Measurements from ENCODE around the gene SH3GLB2.

- TF ChIP-seq, protein P1, sequence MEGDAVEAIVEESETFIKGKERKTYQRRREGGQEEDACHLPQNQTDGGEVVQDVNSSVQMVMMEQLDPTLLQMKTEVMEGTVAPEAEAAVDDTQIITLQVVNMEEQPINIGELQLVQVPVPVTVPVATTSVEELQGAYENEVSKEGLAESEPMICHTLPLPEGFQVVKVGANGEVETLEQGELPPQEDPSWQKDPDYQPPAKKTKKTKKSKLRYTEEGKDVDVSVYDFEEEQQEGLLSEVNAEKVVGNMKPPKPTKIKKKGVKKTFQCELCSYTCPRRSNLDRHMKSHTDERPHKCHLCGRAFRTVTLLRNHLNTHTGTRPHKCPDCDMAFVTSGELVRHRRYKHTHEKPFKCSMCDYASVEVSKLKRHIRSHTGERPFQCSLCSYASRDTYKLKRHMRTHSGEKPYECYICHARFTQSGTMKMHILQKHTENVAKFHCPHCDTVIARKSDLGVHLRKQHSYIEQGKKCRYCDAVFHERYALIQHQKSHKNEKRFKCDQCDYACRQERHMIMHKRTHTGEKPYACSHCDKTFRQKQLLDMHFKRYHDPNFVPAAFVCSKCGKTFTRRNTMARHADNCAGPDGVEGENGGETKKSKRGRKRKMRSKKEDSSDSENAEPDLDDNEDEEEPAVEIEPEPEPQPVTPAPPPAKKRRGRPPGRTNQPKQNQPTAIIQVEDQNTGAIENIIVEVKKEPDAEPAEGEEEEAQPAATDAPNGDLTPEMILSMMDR (IDR thresholded peaks at IDR 0.05; ENCODE audit: control extremely low read depth in 1 of 3, insufficient read depth in 1 of 3, low read depth in 1 of 3, low read length in 3 of 3): no peak
- no peak for TF ChIP-seq SIX5 (IDR thresholded peaks at IDR 0.05; ENCODE audit: low read depth, low read length)
- no peak for TF ChIP-seq KDM1A (IDR thresholded peaks at IDR 0.05; ENCODE audit: borderline replicate concordance, low read length)
- no peak for TF ChIP-seq POLR2A (IDR thresholded peaks at IDR 0.05; ENCODE audit: control extremely low read depth in 1 of 2, low read depth in 2 of 2, low read length in 2 of 2)
- TF ChIP-seq BRCA1 (IDR thresholded peaks at IDR 0.05; ENCODE audit: low read depth, low read length): no peak
- no peak for TF ChIP-seq EZH2 (IDR thresholded peaks at IDR 0.05; ENCODE audit: low read depth, low read length, severe bottlenecking)
- no peak for TF ChIP-seq JUN (IDR thresholded peaks at IDR 0.05; ENCODE audit: low read depth, low read length)
- TF ChIP-seq ZNF274 (IDR thresholded peaks at IDR 0.05; ENCODE audit: borderline replicate concordance, extremely low read depth, low read length): no peak
These were observed 10.2 kb upstream of the SH3GLB2 start for GRCh38 chr9:129038109-129038852.
